DMS79 treated with DMSO at 0.1 percent for 48 hours (cell line): ENCODE results near the gene POU2F2.

Source experiments
- DNase-seq: peaks from one replicate; lab custom pipeline; 2025; lab: John Stamatoyannopoulos, UW

The POU2F2 gene

GRCh38 chr19:42154471-42155323 is 22.5 kb upstream of the POU2F2 start:
- DNase-seq = no peak

- no peak for DNase-seq
These were observed 21.6 kb upstream of the POU2F2 start for GRCh38 chr19:42153672-42154433.

GRCh38 chr19:42152910-42153671 is 20.8 kb upstream of the POU2F2 start:
- DNase-seq = no peak

GRCh38 chr19:42151782-42152684 is 19.8 kb upstream of the POU2F2 start:
- no peak for DNase-seq

GRCh38 chr19:42150911-42151361 is 18.7 kb upstream of the POU2F2 start:
- DNase-seq = no peak

GRCh38 chr19:42150364-42150763 is 18.1 kb upstream of the POU2F2 start:
- no peak for DNase-seq

GRCh38 chr19:42149447-42150202 is 17.4 kb upstream of the POU2F2 start:
- DNase-seq = no peak

- no peak for DNase-seq
These were observed 16.0 kb upstream of the POU2F2 start for GRCh38 chr19:42148266-42148665.

GRCh38 chr19:42143341-42144234 is 11.3 kb upstream of the POU2F2 start:
- no peak for DNase-seq

- DNase-seq = no peak
These were observed 8.0 kb upstream of the POU2F2 start for GRCh38 chr19:42140125-42140754.

GRCh38 chr19:42134535-42135070 is 2.4 kb upstream of the POU2F2 start:
- no peak for DNase-seq

- peak; percentile 81 for DNase-seq
These were observed 744 bp upstream of the POU2F2 start for GRCh38 chr19:42132851-42133528.

- DNase-seq = no peak
These were observed 857 bp downstream of the POU2F2 start for GRCh38 chr19:42131149-42132029.

- DNase-seq = no peak
These were observed 2.0 kb downstream of the POU2F2 start for GRCh38 chr19:42130254-42130573.

- DNase-seq = no peak
These were observed 2.6 kb downstream of the POU2F2 start for GRCh38 chr19:42129399-42130253.

GRCh38 chr19:42126574-42126973 is 5.7 kb downstream of the POU2F2 start:
- DNase-seq = no peak
